ENCODE results near the gene FTL. TPM values are rescaled to one million over a fixed set of nuclear protein-coding genes. Genes with fewer than 3 reads are reported as not detected.

Gene FTL
- total and polyA plus RNA-seq, 2 donors from 2014 or later: 1,841 to 17,016 TPM

DNA sequence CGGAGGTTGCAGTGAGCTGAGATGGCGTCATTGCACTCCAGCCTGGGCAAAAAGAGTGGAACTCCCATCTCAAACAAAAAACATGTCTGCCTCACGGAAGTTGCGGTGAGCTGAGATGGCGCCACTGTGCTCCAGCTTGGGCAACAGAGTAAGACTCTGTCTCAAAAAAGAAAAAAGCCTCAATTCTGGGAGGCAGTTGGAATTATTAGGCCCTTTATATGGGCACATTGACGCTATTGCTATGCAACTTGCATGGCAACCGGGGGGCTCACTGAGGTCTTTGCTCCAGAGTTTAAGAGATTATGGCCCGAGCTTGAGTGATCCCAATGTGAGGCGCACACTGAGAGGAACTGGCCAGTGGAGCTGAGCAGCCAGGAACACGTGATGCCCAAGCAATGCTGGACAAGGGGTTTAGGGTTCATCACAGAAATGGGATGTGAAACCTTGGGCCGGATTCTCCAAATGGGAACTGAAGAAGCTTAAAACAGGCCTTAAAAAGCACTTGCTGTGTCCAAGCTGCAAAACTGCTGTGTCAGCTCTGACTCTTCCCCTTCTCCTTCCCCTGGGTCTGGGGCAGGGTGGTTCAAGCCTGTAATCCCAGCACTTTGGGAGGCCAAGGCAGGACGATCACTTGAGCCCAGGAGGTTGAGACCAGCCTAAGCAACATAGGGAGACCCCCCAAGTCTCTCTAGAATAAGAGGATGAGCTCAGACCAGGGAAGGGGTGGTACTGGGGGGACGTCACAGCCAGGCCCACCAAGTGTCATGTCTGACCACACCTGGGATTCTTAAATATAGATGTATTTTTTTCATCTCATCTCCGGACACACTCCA is 2.5 kb downstream of the FTL start:
- no peaks in the 10 kb centered on the region for H3K27me3 ChIP-seq (ENCODE audit: control insufficient read depth, insufficient read depth, low read length)
- TF ChIP-seq, protein P1, sequence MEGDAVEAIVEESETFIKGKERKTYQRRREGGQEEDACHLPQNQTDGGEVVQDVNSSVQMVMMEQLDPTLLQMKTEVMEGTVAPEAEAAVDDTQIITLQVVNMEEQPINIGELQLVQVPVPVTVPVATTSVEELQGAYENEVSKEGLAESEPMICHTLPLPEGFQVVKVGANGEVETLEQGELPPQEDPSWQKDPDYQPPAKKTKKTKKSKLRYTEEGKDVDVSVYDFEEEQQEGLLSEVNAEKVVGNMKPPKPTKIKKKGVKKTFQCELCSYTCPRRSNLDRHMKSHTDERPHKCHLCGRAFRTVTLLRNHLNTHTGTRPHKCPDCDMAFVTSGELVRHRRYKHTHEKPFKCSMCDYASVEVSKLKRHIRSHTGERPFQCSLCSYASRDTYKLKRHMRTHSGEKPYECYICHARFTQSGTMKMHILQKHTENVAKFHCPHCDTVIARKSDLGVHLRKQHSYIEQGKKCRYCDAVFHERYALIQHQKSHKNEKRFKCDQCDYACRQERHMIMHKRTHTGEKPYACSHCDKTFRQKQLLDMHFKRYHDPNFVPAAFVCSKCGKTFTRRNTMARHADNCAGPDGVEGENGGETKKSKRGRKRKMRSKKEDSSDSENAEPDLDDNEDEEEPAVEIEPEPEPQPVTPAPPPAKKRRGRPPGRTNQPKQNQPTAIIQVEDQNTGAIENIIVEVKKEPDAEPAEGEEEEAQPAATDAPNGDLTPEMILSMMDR (IDR thresholded peaks at IDR 0.05; ENCODE audit: borderline replicate concordance, extremely low read depth, insufficient read depth): no peak

DNA sequence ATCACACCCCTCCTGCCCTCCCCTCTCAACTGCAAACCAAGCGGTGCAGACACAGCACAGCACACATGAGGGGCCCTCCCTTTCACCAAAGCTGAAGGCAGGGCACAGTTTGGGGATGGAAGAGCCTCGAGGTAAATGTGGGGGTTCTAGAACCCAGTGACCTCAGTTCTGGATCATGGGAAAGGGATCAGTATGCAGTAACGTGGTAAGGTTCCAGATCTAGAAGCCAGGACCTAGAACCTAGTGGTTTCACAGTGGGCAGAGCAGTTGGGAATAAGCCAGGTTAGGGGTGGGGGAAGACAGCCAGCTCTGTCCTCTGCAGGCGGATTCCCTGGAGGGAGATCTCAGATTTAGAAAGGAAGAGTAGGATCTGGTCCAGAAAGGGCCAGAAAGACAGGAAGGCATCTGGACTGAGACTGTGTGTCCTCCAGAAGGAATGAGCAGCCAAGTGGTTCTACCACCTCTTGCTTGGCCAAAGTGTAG is 3.1 kb downstream of the FTL start:
- H3K9ac ChIP-seq (ENCODE audit: low read length in 3 of 3): no peak overlapping the region
- H3K9me3 ChIP-seq (ENCODE audit: control insufficient read depth in 2 of 3, insufficient read depth in 1 of 3, low read length in 3 of 3): no peaks in the 10 kb centered on the region
- H3K27me3 ChIP-seq (ENCODE audit: control insufficient read depth, insufficient read depth, low read length): no peaks in the 10 kb centered on the region
- intact Hi-C loops (cut with DNase I): no loop called here
- FAIRE-seq (no peak), DNase-seq (no peak)
- TF ChIP-seq, protein P1 (IDR thresholded peaks at IDR 0.05; ENCODE audit: borderline replicate concordance, extremely low read depth, insufficient read depth): no peak
- peak overlapping the region in 1 of 2 donors; percentile 26 for H3K27ac ChIP-seq (ENCODE audit: low read depth in 2 of 2, low read length in 2 of 2)
- H3K36me3 ChIP-seq (ENCODE audit: control insufficient read depth in 2 of 3, insufficient read depth in 3 of 3, low read length in 3 of 3): peaks cover 3 to 46% (median 4%) of the 10 kb centered on the region in 3 donors
- peak overlapping the region in 1 of 3 donors; percentile 98 for H3K4me3 ChIP-seq (ENCODE audit: low read length in 3 of 3)
- peaks cover 0 to 21% (median 20%) of the 10 kb centered on the region in 3 donors for H3K4me1 ChIP-seq (ENCODE audit: control insufficient read depth in 2 of 3, insufficient read depth in 2 of 3, low read depth in 1 of 3, low read length in 3 of 3)

More for the DNA sequence above, 2.5 kb downstream of the FTL start:
- Histone ChIP-seq H3K27ac (ENCODE audit: low read depth in 2 of 2, low read length in 2 of 2) (peak overlapping the region in 1 of 2 donors; percentile 39), H3K36me3 (ENCODE audit: control insufficient read depth in 2 of 3, insufficient read depth in 3 of 3, low read length in 3 of 3) (peaks cover 3 to 46% (median 4%) of the 10 kb centered on the region in 3 donors), H3K9ac (ENCODE audit: low read length in 3 of 3) (no peak overlapping the region), H3K4me3 (ENCODE audit: low read length in 3 of 3) (peak overlapping the region; percentile 45 to 98 (median 96)), H3K4me1 (ENCODE audit: control insufficient read depth in 2 of 3, insufficient read depth in 2 of 3, low read depth in 1 of 3, low read length in 3 of 3) (peaks cover 0 to 22% (median 21%) of the 10 kb centered on the region in 3 donors), H3K9me3 (ENCODE audit: control insufficient read depth in 2 of 3, insufficient read depth in 1 of 3, low read length in 3 of 3) (no peaks in the 10 kb centered on the region)
- intact Hi-C loops (cut with DNase I): no loop called here
- DNase-seq: peak in 1 of 5 donors; percentile 37
- FAIRE-seq: no peak

DNA sequence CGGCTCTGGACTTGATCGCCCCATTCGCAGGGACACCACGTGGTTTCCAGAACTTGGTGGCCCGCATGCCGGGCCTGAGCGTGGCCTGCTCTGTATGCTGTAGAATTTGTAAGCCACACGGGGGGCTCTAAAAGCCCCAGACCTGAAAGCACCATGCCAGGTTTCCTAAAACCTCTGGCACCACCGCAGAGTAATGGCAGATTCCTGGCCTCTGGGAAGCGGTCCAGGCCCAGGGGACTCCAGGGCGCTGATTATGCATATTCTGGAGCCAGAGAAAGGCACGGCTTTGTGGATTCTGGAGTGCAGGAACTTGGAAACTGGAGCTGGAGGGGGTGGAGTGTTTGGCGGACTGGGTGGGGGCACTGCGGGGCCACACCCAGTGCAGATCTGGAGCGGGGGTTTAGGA is 3.7 kb downstream of the FTL start:
- Histone ChIP-seq H3K9ac (ENCODE audit: low read length in 3 of 3) (no peak overlapping the region), H3K4me3 (ENCODE audit: low read length in 3 of 3) (no peak overlapping the region), H3K36me3 (ENCODE audit: control insufficient read depth in 2 of 3, insufficient read depth in 3 of 3, low read length in 3 of 3) (peaks cover 3 to 48% (median 5%) of the 10 kb centered on the region in 3 donors), H3K4me1 (ENCODE audit: control insufficient read depth in 2 of 3, insufficient read depth in 2 of 3, low read depth in 1 of 3, low read length in 3 of 3) (peaks cover 0 to 19% (median 15%) of the 10 kb centered on the region in 3 donors), H3K9me3 (ENCODE audit: control insufficient read depth in 2 of 3, insufficient read depth in 1 of 3, low read length in 3 of 3) (no peaks in the 10 kb centered on the region), H3K27ac (ENCODE audit: low read depth in 2 of 2, low read length in 2 of 2) (no peak overlapping the region), H3K27me3 (ENCODE audit: control insufficient read depth, insufficient read depth, low read length) (no peaks in the 10 kb centered on the region)
- intact Hi-C loops (cut with DNase I): no loop called here
- no peak for DNase-seq
- TF ChIP-seq, protein P1 (IDR thresholded peaks at IDR 0.05; ENCODE audit: borderline replicate concordance, extremely low read depth, insufficient read depth): no peak
- FAIRE-seq: no peak
